MM.1S (cell line): Measurements from ENCODE around the gene DVL1.

Source experiments
- DNase-seq: peaks from one replicate; pipeline ENCODE4 v3.0.0-alpha.2; 2015
- H2AFZ ChIP-seq: fragments of 300-600 bp; sonication (generic); 2 replicates; pipeline ENCODE4 v1.6.0; 2016; ENCODE audit warnings: antibody characterized with exemption, low read length
- H3F3A ChIP-seq: fragments of 300-600 bp; sonication (generic); 2 replicates; pipeline ENCODE4 v1.6.1; 2016; ENCODE audit warnings: mild to moderate bottlenecking, antibody characterized with exemption, low read length, moderate library complexity, mixed read lengths; ENCODE audit not compliant: insufficient read depth
- H3K27ac ChIP-seq: fragments of 300-600 bp; sonication (generic); 2 replicates; pipeline ENCODE4 v1.5.1; 2016; ENCODE audit warnings: mild to moderate bottlenecking, low read length
- H3K27me3 ChIP-seq: fragments of 300-600 bp; sonication (generic); replicated peaks from 2 replicates; pipeline ENCODE4 v1.6.0; 2016; ENCODE audit warnings: low read length; ENCODE audit not compliant: insufficient read depth
- H3K36me3 ChIP-seq: fragments of 300-600 bp; sonication (generic); replicated peaks from 2 replicates; pipeline ENCODE4 v1.6.1; 2016; ENCODE audit warnings: mild to moderate bottlenecking, low read length, mixed read lengths; ENCODE audit not compliant: insufficient read depth
- H3K4me1 ChIP-seq: fragments of 300-600 bp; sonication (generic); 2 replicates; pipeline ENCODE4 v1.6.1; 2016; ENCODE audit warnings: low read length, mixed read lengths
- H3K4me2 ChIP-seq: fragments of 300-600 bp; sonication (generic); 2 replicates; pipeline ENCODE4 v1.6.0; 2016; ENCODE audit warnings: low read depth, low read length
- H3K4me3 ChIP-seq: fragments of 300-600 bp; sonication (generic); 2 replicates; pipeline ENCODE4 v1.5.1; 2016; ENCODE audit warnings: low read length, mixed read lengths
- H3K79me2 ChIP-seq: fragments of 300-600 bp; sonication (generic); 2 replicates; pipeline ENCODE4 v1.6.1; 2016; ENCODE audit warnings: mixed run types, low read length, mixed read lengths
- H3K9ac ChIP-seq: fragments of 300-600 bp; sonication (generic); 2 replicates; pipeline ENCODE4 v1.6.1; 2016; ENCODE audit warnings: low read length, mixed read lengths
- H3K9me2 ChIP-seq: fragments of 300-600 bp; sonication (generic); replicated peaks from 2 replicates; pipeline ENCODE4 v1.6.1; 2016; ENCODE audit warnings: mild to moderate bottlenecking, low read length, mixed read lengths; ENCODE audit not compliant: insufficient read depth
- H3K9me3 ChIP-seq: fragments of 300-600 bp; sonication (generic); replicated peaks from 2 replicates; pipeline ENCODE4 v1.6.1; 2016; ENCODE audit warnings: mild to moderate bottlenecking, low read length, mixed read lengths; ENCODE audit not compliant: insufficient read depth
- H4K20me1 ChIP-seq: fragments of 300-600 bp; sonication (generic); 2 replicates; pipeline ENCODE4 v1.6.1; 2016; ENCODE audit warnings: mild to moderate bottlenecking, low read length, moderate library complexity, mixed read lengths; ENCODE audit not compliant: insufficient read depth
- CTCF ChIP-seq: fragments of 300-600 bp; sonication (generic); IDR thresholded peaks from 2 replicates; pipeline ENCODE4 v1.5.1; 2016; ENCODE audit warnings: antibody characterized with exemption, low read length, mixed read lengths
- EZH2 ChIP-seq: fragments of 300-600 bp; sonication (generic); optimal IDR thresholded peaks from 2 replicates; pipeline ENCODE3; 2017; ENCODE audit warnings: low read depth, mild to moderate bottlenecking, antibody characterized with exemption, low read length, mixed read lengths
- EZH2phosphoT487 ChIP-seq: fragments of 300-600 bp; sonication (generic); IDR thresholded peaks from 2 replicates; pipeline ENCODE4 v1.6.1; 2018; ENCODE audit warnings: antibody characterized with exemption, low read length

DVL1 gene

GRCh38 chr1:1306070-1306660 lies 43.1 kb downstream of the DVL1 start:
- DNase-seq: no peak
- TF ChIP-seq EZH2 (no peak), EZH2phosphoT487 (no peak), CTCF (no peak)
- no peaks in the 10 kb centered on the region for H4K20me1 ChIP-seq
- H3K4me3 ChIP-seq: peak overlapping the region; percentile 87; the same call in 1 of the 2 replicates
- H3K9me3 ChIP-seq: no peaks in the 10 kb centered on the region
- H3K79me2 ChIP-seq: peaks cover 44% of the 10 kb centered on the region
- no peaks in the 10 kb centered on the region for H3K9me2 ChIP-seq
- H3F3A ChIP-seq: peaks cover 3% of the 10 kb centered on the region; the same call in 1 of the 2 replicates
- no peaks in the 10 kb centered on the region for H3K27me3 ChIP-seq
- no peak overlapping the region for H3K27ac ChIP-seq
- H3K36me3 ChIP-seq: no peaks in the 10 kb centered on the region
- H3K4me1 ChIP-seq: peaks cover 10% of the 10 kb centered on the region
- no peak overlapping the region for H2AFZ ChIP-seq
- no peak overlapping the region for H3K9ac ChIP-seq
- peak overlapping the region; percentile 98 for H3K4me2 ChIP-seq

GRCh38 chr1:1305300-1306069 lies 43.7 kb downstream of the DVL1 start:
- no peaks in the 10 kb centered on the region for H4K20me1 ChIP-seq
- no peaks in the 10 kb centered on the region for H3K27me3 ChIP-seq
- no peak overlapping the region for H3K27ac ChIP-seq
- peaks cover 44% of the 10 kb centered on the region for H3K79me2 ChIP-seq
- peaks cover 3% of the 10 kb centered on the region; the same call in 1 of the 2 replicates for H3F3A ChIP-seq
- peaks cover 10% of the 10 kb centered on the region for H3K4me1 ChIP-seq
- no peak overlapping the region for H3K9ac ChIP-seq
- no peak overlapping the region for H3K4me3 ChIP-seq
- no peaks in the 10 kb centered on the region for H3K36me3 ChIP-seq
- H3K4me2 ChIP-seq: no peak overlapping the region
- H3K9me2 ChIP-seq: no peaks in the 10 kb centered on the region
- no peaks in the 10 kb centered on the region for H3K9me3 ChIP-seq
- no peak overlapping the region for H2AFZ ChIP-seq
- no peak for DNase-seq
- TF ChIP-seq EZH2: no peak
- TF ChIP-seq CTCF: no peak
- TF ChIP-seq EZH2phosphoT487: no peak

GRCh38 chr1:1304331-1305299 lies 44.6 kb downstream of the DVL1 start:
- H3K9ac ChIP-seq: no peak overlapping the region
- H3K9me3 ChIP-seq: no peaks in the 10 kb centered on the region
- no peak for DNase-seq
- H3K9me2 ChIP-seq: no peaks in the 10 kb centered on the region
- no peaks in the 10 kb centered on the region for H3K27me3 ChIP-seq
- no peaks in the 10 kb centered on the region for H4K20me1 ChIP-seq
- peaks cover 35% of the 10 kb centered on the region for H3K79me2 ChIP-seq
- no peak overlapping the region for H3K4me2 ChIP-seq
- peaks cover 3% of the 10 kb centered on the region; the same call in 1 of the 2 replicates for H3F3A ChIP-seq
- TF ChIP-seq CTCF (no peak), EZH2 (no peak), EZH2phosphoT487 (no peak)
- H3K4me3 ChIP-seq: no peak overlapping the region
- H3K4me1 ChIP-seq: peaks cover 10% of the 10 kb centered on the region
- no peaks in the 10 kb centered on the region for H3K36me3 ChIP-seq
- H2AFZ ChIP-seq: no peak overlapping the region
- H3K27ac ChIP-seq: no peak overlapping the region
